ENCODE measurements around the gene KIF7. TPM values are rescaled to one million over a fixed set of nuclear protein-coding genes. Genes with fewer than 3 reads are reported as not detected.

The KIF7 gene
- total RNA-seq, 1 experiment from 2014 or later, result 20.4 TPM

GRCh38 chr15:89640245-89640644 is 15.0 kb downstream of the KIF7 start:
- no peaks in the 10 kb centered on the region for H3K4me1 Mint-ChIP-seq
- DNase-seq (ENCODE audit: low spot score) (no peak), ATAC-seq (no peak)
- peaks cover 3% of the 10 kb centered on the region; the same call in 1 of the 2 replicates for H3K27me3 Mint-ChIP-seq (ENCODE audit: low read depth)
- POLR2A ChIA-PET, result no interaction called here
- H3K9me3 Mint-ChIP-seq, result peaks cover 7% of the 10 kb centered on the region
- CTCF ChIA-PET, result no interaction called here
- H3K36me3 Mint-ChIP-seq, result peaks cover 53% of the 10 kb centered on the region
- TF ChIP-seq JUN (CRISPR knock-in tag; IDR thresholded peaks at IDR 0.05), result no peak
- no peak for TF ChIP-seq EMX1 (CRISPR knock-in tag; IDR thresholded peaks at IDR 0.05)
- TF ChIP-seq ATF2 (CRISPR knock-in tag; IDR thresholded peaks at IDR 0.05; ENCODE audit: borderline replicate concordance, low read depth), result no peak
- TF ChIP-seq NFYB (CRISPR knock-in tag; conservative IDR thresholded peaks at IDR 0.05; ENCODE audit: low read depth), result no peak
- no peak for TF ChIP-seq JAZF1 (CRISPR knock-in tag; IDR thresholded peaks at IDR 0.05)
- no peak for TF ChIP-seq NR3C1 (CRISPR knock-in tag; conservative IDR thresholded peaks at IDR 0.05; ENCODE audit: low read depth)
- no peak for TF ChIP-seq ZNF396 (CRISPR knock-in tag; IDR thresholded peaks at IDR 0.05; ENCODE audit: borderline replicate concordance)
- no peak for TF ChIP-seq CTCF (IDR thresholded peaks at IDR 0.05)
- TF ChIP-seq RELA (CRISPR knock-in tag; IDR thresholded peaks at IDR 0.05; ENCODE audit: borderline replicate concordance), result no peak
- no peak overlapping the region for H3K4me3 Mint-ChIP-seq
- H3K27ac Mint-ChIP-seq, result no peak overlapping the region

- Mint-ChIP-seq H3K36me3 (peaks cover 79% of the 10 kb centered on the region), H3K9me3 (peaks cover 18% of the 10 kb centered on the region), H3K4me1 (no peaks in the 10 kb centered on the region), H3K27ac (no peak overlapping the region), H3K4me3 (no peak overlapping the region), H3K27me3 (ENCODE audit: low read depth) (peaks cover 8% of the 10 kb centered on the region)
- ATAC-seq (no peak), DNase-seq (ENCODE audit: low spot score) (no peak)
- TF ChIP-seq ZMAT4 (CRISPR knock-in tag; IDR thresholded peaks at IDR 0.05) (no peak), IRF2 (CRISPR knock-in tag; IDR thresholded peaks at IDR 0.05; ENCODE audit: borderline replicate concordance, low read depth) (no peak), ATF2 (CRISPR knock-in tag; IDR thresholded peaks at IDR 0.05; ENCODE audit: borderline replicate concordance, low read depth) (no peak), ATF1 (CRISPR knock-in tag; IDR thresholded peaks at IDR 0.05) (no peak), CREM (CRISPR knock-in tag; IDR thresholded peaks at IDR 0.05) (no peak), ZBTB43 (CRISPR knock-in tag; IDR thresholded peaks at IDR 0.05) (no peak), HMGA2 (CRISPR knock-in tag; IDR thresholded peaks at IDR 0.05) (no peak), NFATC4 (CRISPR knock-in tag; IDR thresholded peaks at IDR 0.05) (no peak), SMAD3 (CRISPR knock-in tag; IDR thresholded peaks at IDR 0.05; ENCODE audit: borderline replicate concordance) (no peak)
- ChIA-PET CTCF (interaction anchor here (1.5 kb wide), 1 partner anchor 14 kb away, joined by 4 read pairs; no protein-coding TSS in a partner anchor), POLR2A (no interaction called here)
Measured at GRCh38 chr15:89633585-89633984, 21.7 kb downstream of the KIF7 start.

All from WTC11 (cell line).